HL-60/S4 (cell line): ENCODE data around the gene RASL10B.
"Not testable (repeated sequence)": the region's sequence is repeated elsewhere in the genome, so short reads cannot be mapped to it uniquely, and the experiment has no call there.

Experiments
- in situ Hi-C: fragments of 300-500 bp; cut with MboI; formaldehyde crosslinking; loops from 2 replicates; pipeline ENCODE4 v1.14.3; 2022; ENCODE audit warnings: low sequenced_read_pairs

The RASL10B gene, protein sequence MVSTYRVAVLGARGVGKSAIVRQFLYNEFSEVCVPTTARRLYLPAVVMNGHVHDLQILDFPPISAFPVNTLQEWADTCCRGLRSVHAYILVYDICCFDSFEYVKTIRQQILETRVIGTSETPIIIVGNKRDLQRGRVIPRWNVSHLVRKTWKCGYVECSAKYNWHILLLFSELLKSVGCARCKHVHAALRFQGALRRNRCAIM

DNA sequence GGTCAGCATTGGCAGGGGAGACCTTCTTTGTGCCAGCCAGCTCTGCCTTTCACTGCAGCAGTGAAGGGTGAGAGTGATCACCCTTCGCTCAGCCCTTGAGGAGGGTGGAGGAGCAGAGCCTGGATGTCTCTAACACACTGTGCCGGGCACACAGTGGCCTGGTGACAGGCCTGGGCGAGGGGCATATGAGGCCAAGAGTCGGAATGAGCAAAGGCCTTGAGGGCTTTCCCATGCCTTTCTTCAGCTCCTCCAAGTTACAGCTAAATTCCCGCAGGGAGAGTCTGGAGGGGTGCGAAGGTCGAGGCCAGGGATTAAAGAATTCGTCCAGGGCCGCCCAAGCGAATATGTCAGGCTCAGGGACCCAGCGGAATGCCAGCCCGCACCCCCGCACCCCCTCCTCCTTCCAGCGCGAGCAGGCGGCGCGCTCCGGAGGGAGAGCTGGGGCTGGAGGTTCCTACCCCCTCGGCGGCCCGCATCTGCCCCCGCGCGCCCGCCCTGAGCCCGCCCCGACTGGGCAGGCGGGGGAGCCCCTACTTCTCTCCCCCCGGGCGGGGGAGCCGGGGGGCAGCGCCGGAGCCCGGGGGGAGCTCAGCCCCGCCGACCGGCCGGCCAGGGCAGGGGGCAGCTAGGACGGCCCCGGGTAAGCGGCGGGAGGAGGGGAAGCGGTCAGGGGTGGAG lies at the start of gene RASL10B:
TSS of gene RASL10B (plus strand) at position 401 of the 678 bp plus-strand sequence. CDS start 3,546 bp downstream, outside the sequence.
- in situ Hi-C loops, result loop anchor here (10.0 to 25.0 kb wide), 2 partner anchors 127 to 569 kb away; no protein-coding TSS in a partner anchor

GRCh38 chr17:35683591-35683990 lies 47.8 kb upstream of the RASL10B start:
- in situ Hi-C loops, result no loop called here

DNA sequence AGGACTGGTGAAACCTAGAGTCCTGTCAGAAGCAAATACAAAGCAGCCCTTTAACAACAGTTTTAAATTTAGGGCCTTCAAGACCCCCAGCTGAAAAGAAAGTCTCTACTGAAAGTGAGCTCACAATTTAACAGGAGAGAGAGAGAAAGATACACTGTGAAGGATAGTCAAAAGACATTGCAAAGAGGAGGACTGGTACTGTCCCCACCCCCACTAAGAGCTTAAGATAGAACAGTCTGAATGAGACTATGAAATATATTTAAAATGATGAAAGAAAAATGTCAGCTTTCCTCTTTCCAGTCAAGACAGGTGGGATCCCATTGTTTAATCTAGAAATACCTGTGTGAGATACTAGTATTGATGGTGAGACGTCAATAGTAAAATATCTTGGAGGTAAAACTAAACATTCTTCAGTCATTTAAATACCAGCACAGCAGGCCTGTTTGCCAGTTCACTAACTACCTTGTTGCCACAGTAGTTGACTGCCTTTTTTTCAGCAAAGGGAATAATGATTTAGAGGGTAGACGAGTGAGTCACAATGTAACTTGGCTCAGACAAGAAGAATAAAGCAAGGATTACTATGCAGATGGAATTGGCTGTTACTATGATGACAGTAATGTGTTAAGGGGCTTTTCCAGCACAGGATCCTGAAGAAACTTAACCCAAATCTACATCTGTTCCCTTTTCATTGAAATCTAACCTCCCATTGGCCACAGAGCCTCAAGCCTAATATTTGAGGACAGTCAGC lies 47.2 kb upstream of the RASL10B start:
- in situ Hi-C loops, result no loop called here

DNA sequence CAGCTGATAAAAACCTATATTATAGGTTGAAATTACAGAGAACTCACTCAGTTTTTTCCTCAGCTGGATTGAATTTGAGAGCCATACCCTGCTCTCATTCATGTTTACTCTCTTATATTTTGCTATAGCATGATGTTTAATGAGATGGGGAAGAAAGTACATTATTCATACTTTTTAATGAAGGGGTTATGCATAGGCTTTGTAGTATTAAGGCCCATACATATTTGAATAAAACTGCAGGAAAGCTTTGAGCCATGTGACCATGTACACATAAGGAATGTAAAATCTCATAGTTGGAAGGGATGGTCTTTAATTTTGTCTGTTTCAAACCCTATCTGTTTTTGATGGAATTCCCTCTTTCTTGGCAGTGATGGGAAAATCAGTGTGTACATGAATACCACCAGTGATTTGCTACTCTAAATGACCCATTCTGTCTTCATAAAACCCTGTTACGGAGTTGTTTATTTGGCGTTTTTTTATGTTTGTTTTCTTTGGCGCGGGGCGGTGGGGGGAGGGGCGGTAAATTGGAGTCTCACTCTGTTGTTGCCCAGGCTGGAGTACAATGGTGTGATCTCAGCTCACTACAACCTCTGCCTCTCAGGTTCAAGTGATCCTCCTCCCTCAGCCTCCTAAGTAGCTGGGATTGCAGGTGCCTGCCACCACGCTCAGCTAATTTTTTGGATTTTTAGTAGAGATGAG lies 38.8 kb upstream of the RASL10B start:
- in situ Hi-C loops, result no loop called here

- in situ Hi-C loops, result no loop called here
Observed at GRCh38 chr17:35693662-35694061, 37.8 kb upstream of the RASL10B start.

GRCh38 chr17:35694906-35695305 lies 36.5 kb upstream of the RASL10B start:
- in situ Hi-C loops, result no loop called here

DNA sequence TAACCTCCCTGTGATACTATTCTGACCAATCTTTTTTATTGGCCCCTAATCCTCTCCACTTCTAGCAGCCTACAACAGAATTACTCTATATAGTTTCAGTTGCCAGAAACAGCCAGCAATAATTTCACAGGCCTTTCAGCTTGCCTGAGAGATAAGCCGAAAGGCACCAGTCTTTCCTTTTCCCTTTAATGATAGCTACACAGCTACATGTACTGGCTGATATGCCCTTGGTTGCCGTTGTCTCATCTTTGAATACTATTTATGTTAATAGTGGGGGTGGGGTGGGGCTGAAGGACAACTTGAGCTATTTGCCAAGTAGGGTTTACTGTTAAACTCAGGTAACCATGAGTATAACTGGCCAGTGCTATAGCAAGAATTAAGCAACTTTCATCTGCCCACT lies 35.8 kb upstream of the RASL10B start:
- in situ Hi-C loops, result no loop called here

GRCh38 chr17:35698800-35699199 lies 32.6 kb upstream of the RASL10B start:
- in situ Hi-C loops, result no loop called here

DNA sequence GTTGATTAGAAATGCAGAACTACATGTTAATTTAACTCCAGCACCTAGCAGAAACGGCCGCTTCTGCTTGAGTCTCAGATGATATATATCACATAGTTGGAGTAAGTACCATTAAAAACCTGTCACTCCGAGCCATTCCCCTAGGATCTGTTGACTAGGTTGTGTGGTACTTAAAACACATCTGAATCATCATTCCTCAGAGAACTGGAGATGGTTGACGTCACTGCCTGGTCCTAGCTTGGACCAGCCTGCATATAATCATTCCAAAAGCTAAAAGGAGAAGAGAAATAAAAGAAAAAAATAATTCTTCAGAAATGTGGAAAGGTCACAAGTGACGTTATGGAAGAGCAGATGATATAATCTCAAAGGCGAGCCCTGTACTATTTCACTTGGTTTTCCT lies 31.3 kb upstream of the RASL10B start:
- in situ Hi-C loops, result no loop called here

GRCh38 chr17:35701491-35701890 lies 29.9 kb upstream of the RASL10B start:
- in situ Hi-C loops, result no loop called here

DNA sequence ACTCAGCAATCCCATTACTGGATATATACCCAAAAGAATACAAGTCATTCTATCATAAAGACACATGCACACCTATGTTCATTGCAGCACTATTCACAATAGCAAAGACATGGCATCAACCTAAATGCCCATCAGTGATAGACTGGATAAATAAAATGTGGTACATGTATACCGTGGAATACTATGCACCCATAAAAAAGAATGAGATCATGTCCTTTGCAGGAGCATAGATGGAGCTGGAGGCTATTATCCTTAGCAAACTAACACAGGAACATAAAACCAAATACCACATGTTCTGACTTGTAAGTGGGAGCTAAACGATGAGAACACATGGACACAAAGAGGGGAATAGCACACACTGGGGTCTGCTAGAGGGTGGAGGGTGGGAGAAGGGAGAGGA lies 28.1 kb upstream of the RASL10B start:
- in situ Hi-C loops, result not testable (repeated sequence)

GRCh38 chr17:35705230-35705629 lies 26.2 kb upstream of the RASL10B start:
- in situ Hi-C loops, result no loop called here

DNA sequence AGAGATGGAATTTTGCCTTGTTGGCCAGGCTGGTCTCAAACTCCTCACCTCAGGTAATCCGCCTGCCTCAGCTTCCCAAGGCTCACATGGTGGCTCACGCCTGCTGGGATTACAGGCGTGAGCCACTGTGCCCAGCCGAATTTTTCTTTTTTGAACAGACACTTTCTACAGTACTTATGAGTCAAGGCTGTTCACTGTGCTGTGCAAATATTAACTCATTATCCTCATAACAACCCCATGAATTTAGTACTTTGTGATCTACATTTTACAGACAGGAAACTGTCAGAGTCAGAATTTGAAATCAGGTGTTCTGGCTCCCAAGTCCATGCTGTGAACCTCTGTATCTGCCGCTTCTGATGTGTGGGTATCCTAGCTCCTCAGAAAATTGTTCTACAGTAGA lies 25.7 kb upstream of the RASL10B start:
- in situ Hi-C loops, result no loop called here

DNA sequence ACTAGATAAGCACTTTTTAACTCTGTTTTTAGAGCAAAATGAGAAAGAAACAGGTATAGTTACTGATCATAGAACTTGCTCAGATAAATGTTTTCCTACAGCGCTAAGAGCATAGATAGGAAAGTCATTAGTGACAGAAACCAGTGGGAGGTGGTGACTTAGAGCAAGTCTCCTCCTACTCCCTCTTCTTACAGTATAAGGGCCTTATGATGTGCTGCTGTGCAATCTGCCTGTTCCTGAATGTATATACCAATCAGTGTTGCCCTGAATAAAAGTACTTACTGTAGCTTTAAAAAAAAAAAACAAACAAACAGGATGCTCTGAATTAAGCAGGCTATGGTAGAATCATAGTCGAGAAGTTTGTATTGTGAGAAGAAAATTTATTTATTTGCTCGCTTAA lies 23.3 kb upstream of the RASL10B start:
- in situ Hi-C loops, result no loop called here

GRCh38 chr17:35708951-35709350 lies 22.5 kb upstream of the RASL10B start:
- in situ Hi-C loops, result no loop called here

DNA sequence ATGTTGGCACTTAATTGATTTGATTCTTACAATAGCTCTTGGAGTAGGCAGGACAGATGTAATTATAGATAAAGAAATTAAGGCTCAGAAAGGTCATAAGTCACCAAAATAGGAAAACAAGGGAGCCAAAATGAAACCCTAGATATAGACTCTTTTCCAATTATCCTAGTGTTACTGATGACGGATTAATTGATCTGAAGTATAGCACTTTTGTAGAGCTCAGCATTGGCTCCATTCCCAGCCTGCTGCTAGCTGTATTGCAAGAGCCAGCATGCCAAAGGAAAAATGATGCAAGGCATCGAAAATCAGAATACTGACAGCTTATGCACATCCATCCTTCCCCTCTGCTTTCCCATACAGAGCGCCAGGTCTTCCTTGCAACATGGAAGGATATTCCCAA lies 21.6 kb upstream of the RASL10B start:
- in situ Hi-C loops, result no loop called here

- in situ Hi-C loops, result no loop called here
Observed at GRCh38 chr17:35710950-35711349, 20.5 kb upstream of the RASL10B start.

DNA sequence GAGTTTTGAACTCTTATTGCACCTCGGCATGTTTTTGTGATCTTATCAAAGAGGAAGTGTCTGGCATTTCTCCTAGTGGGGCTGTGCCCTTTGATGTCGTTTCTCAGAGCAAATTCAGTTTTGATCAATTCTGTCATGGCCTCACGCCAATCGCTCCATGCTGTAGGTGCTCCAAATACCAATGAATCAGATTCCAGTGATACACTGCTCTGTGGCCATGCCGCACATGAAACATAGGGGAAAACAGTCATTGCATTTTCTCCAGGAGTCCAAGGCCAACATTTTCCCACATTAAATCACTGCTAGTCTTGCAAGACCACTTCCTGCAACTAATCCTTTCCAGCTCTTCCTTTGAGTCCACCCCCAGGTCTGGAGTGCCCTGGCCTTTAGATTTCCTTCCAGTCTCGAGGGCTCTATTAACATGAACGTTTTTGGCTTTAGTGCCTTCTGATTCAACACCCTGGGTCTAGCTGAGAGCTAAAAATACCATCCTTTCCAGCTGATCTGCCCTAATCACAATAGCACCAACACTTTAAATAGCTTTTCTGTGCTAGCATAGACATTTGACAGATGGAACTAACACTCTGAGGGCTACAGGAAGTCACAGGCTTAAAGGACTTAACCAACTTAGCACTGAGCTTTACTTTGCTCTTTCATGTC lies 18.2 kb upstream of the RASL10B start:
- in situ Hi-C loops, result no loop called here

- in situ Hi-C loops, result no loop called here
Observed at GRCh38 chr17:35714988-35715387, 16.5 kb upstream of the RASL10B start.

DNA sequence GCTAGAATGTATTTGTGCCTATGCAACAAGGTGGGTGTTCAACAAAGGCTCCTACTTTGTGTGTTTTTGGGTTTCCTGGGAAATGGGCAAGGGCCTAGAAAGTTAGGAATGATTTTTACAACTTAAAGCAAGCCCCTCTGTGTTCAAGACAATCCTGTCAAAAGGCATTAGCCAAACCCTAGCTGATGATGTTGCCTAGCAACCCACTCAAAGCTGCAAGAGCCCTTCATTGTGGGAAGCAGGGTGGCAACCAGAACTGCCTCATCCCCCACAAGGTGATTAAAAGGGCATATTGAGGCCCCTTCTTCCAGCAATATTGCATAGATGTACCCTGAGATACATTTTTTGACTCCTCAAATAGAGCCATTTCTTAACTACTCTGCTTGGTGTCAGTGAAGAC lies 16.0 kb upstream of the RASL10B start:
- in situ Hi-C loops, result no loop called here

DNA sequence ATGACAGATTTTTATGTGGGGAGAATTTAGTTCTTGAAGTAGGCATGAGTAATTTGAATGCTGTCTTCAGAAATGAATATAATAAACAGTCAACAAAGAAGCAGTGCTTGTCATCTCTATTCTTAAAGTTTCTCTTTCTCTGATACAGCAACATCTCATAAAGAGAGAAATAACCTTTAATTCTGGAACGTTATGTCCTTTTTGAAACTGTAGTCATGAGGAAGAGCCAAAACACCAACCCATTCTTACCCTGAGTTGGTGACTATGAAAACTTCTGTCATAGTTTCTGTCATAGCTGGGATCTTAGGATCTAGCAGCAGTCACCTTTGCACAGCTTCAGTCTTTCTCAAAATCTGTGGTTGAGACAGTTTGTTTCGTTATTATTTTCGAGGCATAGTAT lies 15.3 kb upstream of the RASL10B start:
- in situ Hi-C loops, result no loop called here
